Mucosa of descending colon (tissue), 3 donors: ENCODE measurements around the gene ZSCAN22. TPM values are rescaled to one million over a fixed set of nuclear protein-coding genes. Genes with fewer than 3 reads are reported as not detected.

Experiments used
- ATAC-seq: fragments of 200-7000 bp; cut with Tn5 transposase; one replicate; pipeline ENCODE4 v1.9.1; 2020; ENCODE audit warnings: mild to moderate bottlenecking, moderate library complexity
- DNase-seq, 3 donors: peaks; one replicate each; pipeline ENCODE4 v3.0.0-alpha.2; 2020
- H3K36me3 ChIP-seq: fragments of 200-600 bp; one replicate; pipeline ENCODE4 v1.8.0; 2021; ENCODE audit warnings: low read depth, mild to moderate bottlenecking
- H3K4me1 ChIP-seq: fragments of 200-600 bp; one replicate; pipeline ENCODE4 v1.8.0; 2021; ENCODE audit warnings: low read depth, mild to moderate bottlenecking
- H3K4me3 ChIP-seq: fragments of 200-600 bp; one replicate; pipeline ENCODE4 v1.8.0; 2021; ENCODE audit warnings: mild to moderate bottlenecking
- H3K9me3 ChIP-seq: fragments of 200-600 bp; one replicate; pipeline ENCODE4 v1.8.0; 2021; ENCODE audit warnings: mild to moderate bottlenecking
- intact Hi-C, 2 donors: fragments of 100-400 bp; cut with DNase I in 1 of 2; cut with micrococcal nuclease in 1 of 2; formaldehyde crosslinking; loops; one replicate each; pipeline versions ENCODE4 v1.11.0 to v1.11.1; 2022; cut with DNase I, micrococcal nuclease
- total RNA-seq, 3 donors: library from RNA; stranded (reverse); fragmentation: NEBNext Ultra II Directional in 2 of 3; extraction: Animal tissue kit (Norgen Biotek cat#: 25700) in 2 of 3; gene quantifications; one replicate each; pipeline versions ENCODE4 v1.2.1 to v1.2.4, GENCODE V29; 2021 to 2023
- TF ChIP-seq, protein P1 (sequence below): fragments of 200-600 bp; IDR thresholded peaks from one replicate; pipeline ENCODE4 v1.8.0; 2022; ENCODE audit warnings: antibody characterized with exemption, mild to moderate bottlenecking
- donor health status: DM: no; HTN: no; CAD: no; lungs with moderate emphysema.
- donor health status: DM: no; HTN: no; CAD: no.
- donor health status: DM: no; HTN: yes; CAD: no.

ZSCAN22 gene
- total RNA-seq, 3 donors from 2014 or later, result 2.4 to 5.4 (median 3.2) TPM

DNA sequence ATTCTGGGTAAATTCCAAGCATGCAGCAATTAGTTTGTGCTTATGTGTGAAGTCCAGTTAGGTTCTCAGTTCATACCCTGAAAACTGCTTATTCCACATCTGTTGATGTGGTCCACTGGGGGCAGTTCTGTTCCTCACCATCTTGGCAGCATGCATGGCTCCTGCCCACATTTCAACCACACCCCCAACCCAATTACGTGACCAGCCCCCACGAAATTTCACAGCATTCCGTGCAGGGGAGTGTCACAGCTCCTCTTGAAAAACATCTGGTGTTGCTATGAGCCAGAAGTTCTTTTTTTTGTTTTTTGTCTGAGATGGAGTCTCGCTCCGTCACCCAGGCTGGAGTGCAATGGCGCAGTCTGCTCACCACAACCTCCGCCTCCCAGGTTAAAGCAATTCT lies 30.7 kb upstream of the ZSCAN22 start:
- Histone ChIP-seq H3K9me3 (peaks cover 80% of the 10 kb centered on the region), H3K4me3 (no peak overlapping the region), H3K4me1 (no peaks in the 10 kb centered on the region), H3K36me3 (peaks cover 16% of the 10 kb centered on the region)
- DNase-seq (no peak), ATAC-seq (no peak)
- TF ChIP-seq, protein P1, sequence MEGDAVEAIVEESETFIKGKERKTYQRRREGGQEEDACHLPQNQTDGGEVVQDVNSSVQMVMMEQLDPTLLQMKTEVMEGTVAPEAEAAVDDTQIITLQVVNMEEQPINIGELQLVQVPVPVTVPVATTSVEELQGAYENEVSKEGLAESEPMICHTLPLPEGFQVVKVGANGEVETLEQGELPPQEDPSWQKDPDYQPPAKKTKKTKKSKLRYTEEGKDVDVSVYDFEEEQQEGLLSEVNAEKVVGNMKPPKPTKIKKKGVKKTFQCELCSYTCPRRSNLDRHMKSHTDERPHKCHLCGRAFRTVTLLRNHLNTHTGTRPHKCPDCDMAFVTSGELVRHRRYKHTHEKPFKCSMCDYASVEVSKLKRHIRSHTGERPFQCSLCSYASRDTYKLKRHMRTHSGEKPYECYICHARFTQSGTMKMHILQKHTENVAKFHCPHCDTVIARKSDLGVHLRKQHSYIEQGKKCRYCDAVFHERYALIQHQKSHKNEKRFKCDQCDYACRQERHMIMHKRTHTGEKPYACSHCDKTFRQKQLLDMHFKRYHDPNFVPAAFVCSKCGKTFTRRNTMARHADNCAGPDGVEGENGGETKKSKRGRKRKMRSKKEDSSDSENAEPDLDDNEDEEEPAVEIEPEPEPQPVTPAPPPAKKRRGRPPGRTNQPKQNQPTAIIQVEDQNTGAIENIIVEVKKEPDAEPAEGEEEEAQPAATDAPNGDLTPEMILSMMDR, result no peak
- intact Hi-C loops, result no loop called here

DNA sequence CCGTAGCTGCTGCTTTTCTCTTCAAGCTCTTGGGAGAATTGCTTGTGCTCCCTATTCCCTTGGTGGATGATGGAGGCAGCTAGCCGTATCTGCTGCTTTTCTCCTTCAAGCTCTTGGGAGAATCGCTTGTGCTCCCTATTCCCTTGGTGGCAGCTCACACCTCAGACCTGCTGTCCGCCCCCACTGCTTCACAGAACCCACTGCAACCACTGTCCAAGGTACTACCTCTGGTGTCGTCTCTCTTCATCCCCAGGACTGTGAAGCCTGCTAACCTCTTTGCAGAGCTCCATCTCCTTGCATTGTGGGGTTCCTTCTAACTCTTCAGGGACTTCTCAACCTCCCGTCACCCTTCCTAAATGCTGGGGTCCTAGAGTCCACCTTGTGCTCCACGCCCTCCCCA lies 26.2 kb upstream of the ZSCAN22 start:
- intact Hi-C loops, result no loop called here
- peaks cover 36% of the 10 kb centered on the region for H3K9me3 ChIP-seq
- TF ChIP-seq, protein P1, result no peak
- no peak overlapping the region for H3K4me3 ChIP-seq
- H3K4me1 ChIP-seq, result no peaks in the 10 kb centered on the region
- H3K36me3 ChIP-seq, result no peaks in the 10 kb centered on the region
- DNase-seq (no peak), ATAC-seq (no peak)

DNA sequence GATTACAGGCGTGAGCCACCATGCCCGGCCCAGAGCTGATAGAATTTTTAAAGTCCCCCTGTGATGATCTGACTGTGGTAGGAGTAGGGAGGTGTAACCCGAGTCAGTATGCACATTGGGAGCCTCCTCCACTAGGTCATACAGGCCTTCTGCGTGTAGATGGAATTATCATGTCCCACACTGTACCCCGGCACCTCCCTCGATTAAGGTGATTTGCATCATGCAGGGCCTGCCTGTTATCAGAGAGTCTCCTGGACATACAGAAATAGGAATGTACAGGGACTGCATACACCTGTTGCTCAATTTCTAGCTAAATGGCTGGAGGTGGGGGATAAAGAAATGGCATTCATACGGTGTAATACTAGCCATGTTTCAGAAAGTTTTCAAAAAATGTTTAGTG lies 22.5 kb upstream of the ZSCAN22 start:
- TF ChIP-seq, protein P1, result no peak
- H3K9me3 ChIP-seq, result peaks cover 5% of the 10 kb centered on the region
- H3K4me1 ChIP-seq, result peaks cover 11% of the 10 kb centered on the region
- H3K36me3 ChIP-seq, result no peaks in the 10 kb centered on the region
- no peak overlapping the region for H3K4me3 ChIP-seq
- intact Hi-C loops, result no loop called here
- DNase-seq (no peak), ATAC-seq (no peak)

DNA sequence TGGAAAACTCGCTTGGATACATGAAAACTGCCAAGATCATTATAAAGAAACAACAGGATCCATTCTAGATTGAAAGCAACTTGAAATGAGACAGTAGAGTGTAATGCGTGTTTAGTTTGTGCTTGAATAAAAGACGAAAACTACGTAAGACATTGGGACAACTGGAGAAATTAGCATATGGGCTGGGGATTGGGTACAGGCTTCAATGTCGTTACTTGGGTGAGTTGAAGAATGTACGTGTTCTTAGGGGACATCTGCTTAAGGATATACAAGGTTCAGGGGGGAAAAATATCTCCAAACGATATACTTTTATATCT lies 22.1 kb upstream of the ZSCAN22 start:
- DNase-seq (no peak), ATAC-seq (peak; percentile 2)
- intact Hi-C loops, result no loop called here
- TF ChIP-seq, protein P1, result no peak
- Histone ChIP-seq H3K4me1 (peaks cover 11% of the 10 kb centered on the region), H3K9me3 (peaks cover 5% of the 10 kb centered on the region), H3K4me3 (peak overlapping the region; percentile 60), H3K36me3 (no peaks in the 10 kb centered on the region)

DNA sequence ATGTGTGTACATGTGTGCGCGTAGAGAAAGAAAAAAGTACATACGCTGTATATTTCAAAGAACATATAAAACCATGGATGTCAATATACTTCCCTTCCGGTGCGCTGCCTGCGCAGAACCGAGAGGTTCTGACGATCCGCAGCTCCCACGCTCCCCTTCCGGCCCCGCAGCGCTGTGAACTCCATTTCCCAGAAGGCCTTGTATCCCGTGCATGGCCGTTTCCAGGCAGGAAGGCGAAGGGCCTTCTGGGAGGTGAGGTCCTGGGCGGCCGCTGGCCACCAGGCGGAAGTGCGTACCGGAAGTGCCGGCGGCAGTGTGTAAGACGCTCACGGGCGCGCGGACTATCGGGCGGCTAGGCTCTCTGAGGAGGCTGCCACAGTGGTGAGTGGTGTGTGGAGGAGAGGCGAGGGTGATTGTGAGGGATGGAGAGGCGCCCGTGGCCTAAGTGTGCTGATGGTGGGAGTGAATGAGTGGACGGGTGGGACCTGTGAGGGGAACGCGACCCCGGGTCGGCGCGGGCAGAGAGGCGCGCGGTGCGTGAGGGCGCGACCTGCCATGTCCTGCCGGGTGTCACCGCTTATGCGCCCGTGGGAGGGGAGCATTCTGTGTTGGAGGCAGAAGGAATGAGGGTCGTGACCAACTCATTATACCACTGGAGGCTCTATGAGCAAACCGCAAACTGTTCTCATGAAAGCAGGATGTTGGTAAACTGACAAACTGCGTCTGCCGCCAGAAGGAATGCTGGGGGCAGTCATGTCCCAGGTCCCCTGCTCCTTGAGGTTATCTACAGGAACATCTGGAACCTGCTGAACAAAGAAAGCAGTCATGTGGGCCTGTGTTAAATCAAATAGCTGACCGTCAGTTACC lies 21.5 kb upstream of the ZSCAN22 start, which contains the start of gene ERVK3-1:
Gene ERVK3-1, plus strand, starts transcription at position 313 of the 867 bp plus-strand sequence. CDS start 6,792 bp downstream, outside the sequence.
- TF ChIP-seq, protein P1, result no peak
- H3K36me3 ChIP-seq, result no peaks in the 10 kb centered on the region
- H3K4me1 ChIP-seq, result peaks cover 11% of the 10 kb centered on the region
- peak; percentile 95 to 98 (median 96) for DNase-seq
- intact Hi-C loops, result no loop called here
- ATAC-seq, result peak; percentile 99
- H3K9me3 ChIP-seq, result no peaks in the 10 kb centered on the region
- H3K4me3 ChIP-seq, result peak within 1 kb of the TSS; percentile 60
